DND-41 (cell line): ENCODE results near the gene MMEL1.

Experiments
- EZH2 ChIP-seq: IDR thresholded peaks from 3 replicates; pipeline ENCODE4 v1.6.1; 2012; ENCODE audit warnings: borderline replicate concordance, low read depth, mild to moderate bottlenecking, moderate library complexity, low read length, inconsistent platforms; ENCODE audit not compliant: severe bottlenecking
- TF ChIP-seq, protein P1 (sequence below): IDR thresholded peaks from 2 replicates; pipeline ENCODE4 v1.5.1; 2012; ENCODE audit warnings: borderline replicate concordance, low read length, moderate library complexity, mild to moderate bottlenecking; ENCODE audit not compliant: poor library complexity, severe bottlenecking; ENCODE audit errors: extremely low read depth

DNA sequence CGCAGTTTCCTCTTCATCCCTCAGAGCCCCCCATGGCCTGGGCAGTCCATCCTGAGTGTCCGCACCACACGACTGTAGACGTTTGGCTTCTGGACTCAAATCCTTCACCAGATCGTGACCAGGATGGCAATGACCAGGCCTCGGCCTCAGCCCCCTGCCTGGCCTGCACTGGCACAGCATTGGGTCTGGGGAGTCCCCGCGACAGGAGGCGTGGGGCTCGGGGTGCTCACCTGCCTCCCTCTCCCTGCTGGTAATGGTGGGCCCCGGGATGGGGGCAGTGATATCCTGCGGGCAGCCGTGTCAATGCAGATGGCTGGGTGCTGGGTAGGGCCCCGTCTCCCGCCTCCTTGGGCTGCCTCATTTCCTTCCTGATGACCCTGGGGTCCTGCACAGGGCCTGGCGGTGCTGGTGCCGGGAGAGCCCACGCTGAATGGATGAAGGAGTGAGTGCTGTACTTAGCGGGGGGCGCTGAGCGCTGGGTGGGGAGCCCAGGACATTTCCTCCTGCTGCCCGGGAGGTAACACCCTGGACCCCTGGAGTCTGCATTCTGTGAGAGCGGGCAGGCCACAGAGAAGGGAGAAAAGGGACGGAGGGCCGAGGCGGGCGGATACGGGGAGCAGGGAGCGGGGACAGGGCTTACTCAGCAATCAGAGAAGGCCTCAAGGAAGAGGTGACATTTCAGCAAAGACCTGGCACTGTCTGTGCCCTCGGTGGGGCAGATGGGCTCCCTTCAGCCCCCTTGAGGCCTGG is 78.8 kb downstream of the MMEL1 start:
- TF ChIP-seq, protein P1, sequence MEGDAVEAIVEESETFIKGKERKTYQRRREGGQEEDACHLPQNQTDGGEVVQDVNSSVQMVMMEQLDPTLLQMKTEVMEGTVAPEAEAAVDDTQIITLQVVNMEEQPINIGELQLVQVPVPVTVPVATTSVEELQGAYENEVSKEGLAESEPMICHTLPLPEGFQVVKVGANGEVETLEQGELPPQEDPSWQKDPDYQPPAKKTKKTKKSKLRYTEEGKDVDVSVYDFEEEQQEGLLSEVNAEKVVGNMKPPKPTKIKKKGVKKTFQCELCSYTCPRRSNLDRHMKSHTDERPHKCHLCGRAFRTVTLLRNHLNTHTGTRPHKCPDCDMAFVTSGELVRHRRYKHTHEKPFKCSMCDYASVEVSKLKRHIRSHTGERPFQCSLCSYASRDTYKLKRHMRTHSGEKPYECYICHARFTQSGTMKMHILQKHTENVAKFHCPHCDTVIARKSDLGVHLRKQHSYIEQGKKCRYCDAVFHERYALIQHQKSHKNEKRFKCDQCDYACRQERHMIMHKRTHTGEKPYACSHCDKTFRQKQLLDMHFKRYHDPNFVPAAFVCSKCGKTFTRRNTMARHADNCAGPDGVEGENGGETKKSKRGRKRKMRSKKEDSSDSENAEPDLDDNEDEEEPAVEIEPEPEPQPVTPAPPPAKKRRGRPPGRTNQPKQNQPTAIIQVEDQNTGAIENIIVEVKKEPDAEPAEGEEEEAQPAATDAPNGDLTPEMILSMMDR, result no peak
- TF ChIP-seq EZH2, result no peak
